HG02610 (cell line): ENCODE data around the gene POTEF.
"Not testable (repeated sequence)": the region's sequence is repeated elsewhere in the genome, so short reads cannot be mapped to it uniquely, and the experiment has no call there.

Source experiments
- ATAC-seq: cut with Tn5 transposase; IDR thresholded peaks from one replicate; pipeline ENCODE4 v1.9.1; 2021; ENCODE audit warnings: mild to moderate bottlenecking, moderate library complexity; ENCODE audit not compliant: unreplicated experiment

Gene POTEF

GRCh38 chr2:130129120-130129829 lies at the start of gene POTEF:
Gene POTEF (minus strand): TSS chr2:130129222. CDS start chr2:130120515, 8,707 bp downstream.
- not testable (repeated sequence) for ATAC-seq

GRCh38 chr2:130174866-130175265 lies 45.8 kb upstream of the POTEF start:
- peak; percentile 82 for ATAC-seq

DNA sequence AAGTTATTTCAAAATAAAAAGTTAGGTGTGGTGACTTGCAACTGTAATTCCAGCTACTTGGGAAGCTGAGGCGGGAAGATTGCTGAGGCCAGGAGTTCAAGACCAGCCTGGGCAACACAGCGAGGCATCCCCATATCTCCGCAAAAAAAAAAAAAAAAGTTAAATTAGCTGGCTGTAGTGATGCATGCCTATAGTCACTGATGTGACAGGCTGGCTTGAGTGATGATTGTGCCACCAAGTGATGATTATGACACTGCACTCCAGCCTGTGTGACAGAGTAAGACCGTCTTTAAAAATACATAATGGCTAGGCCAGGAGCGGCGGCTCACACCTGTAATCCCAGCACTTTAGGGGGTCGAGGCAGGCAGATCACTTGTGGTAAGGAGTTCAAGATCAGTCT lies 40.9 kb upstream of the POTEF start:
- no peak for ATAC-seq

DNA sequence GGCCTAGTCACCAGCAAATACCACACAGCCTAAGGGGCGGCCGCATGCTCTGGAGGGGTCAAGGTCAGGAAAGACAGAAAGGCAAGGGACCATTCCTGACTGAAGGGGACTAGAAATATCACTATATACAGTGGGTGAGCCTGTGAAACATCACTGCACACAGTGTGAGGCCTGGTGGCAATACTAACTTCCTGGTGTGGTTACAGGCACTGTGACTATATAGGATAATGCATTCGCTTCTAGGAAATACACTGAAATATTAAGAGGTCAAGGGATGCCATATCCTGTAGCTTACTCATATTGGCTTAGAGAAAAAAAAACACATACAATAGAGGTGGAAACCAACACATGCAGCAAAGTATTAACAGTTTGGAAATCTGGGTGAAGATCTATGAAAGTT lies 40.1 kb upstream of the POTEF start:
- ATAC-seq = not testable (repeated sequence)

DNA sequence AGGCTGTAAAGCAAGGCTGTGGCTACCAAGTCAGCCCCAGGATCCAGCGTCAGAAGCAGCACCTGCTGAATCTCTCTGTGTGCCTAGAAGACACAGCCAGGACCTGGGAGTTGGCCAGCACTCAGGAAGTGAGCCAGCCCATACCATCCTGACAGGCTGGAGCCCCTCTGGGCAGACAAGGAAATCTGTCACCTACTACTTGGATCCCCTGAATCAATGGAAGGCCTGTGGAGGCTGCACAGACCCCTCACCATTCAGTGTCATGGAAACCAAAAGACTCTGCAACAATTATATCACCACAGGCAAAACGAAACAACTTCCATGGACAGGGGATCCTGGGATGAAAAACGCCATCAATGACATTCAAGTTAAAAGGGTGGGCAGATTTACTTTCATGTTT lies 37.6 kb upstream of the POTEF start:
- not testable (repeated sequence) for ATAC-seq

DNA sequence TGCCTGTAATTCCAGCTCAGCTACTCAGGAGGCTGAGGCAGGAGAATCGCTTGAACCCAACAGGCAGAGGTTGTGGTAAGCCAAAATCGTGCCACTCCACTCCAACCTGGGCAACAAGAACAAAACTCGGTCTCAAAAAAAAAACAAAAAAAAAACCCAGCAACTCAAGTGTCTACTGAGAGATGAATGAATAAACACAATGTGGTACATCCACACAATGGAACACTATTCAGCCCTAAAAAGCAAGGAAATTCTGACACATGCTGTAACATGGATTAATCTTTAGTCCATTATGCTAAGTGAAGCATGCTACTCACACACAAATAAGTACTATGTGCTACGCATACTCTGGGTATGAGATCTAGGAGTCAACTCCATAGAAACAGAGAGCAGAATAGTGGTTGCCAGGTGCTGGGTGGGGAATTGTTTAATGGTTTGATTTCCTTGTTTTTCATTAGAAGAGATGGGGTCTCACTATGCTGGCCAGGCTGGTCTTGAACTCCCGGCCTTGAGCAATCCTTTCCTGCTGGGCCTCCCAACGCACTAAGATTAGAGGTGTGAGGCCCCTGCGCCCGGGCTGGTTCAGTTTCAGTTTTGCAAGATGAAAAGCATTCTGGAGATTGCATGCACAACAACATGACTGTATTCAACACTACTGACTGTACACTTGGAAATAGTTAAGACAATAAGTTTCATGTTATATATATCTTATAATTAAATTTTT lies 36.4 kb upstream of the POTEF start:
- no peak for ATAC-seq

DNA sequence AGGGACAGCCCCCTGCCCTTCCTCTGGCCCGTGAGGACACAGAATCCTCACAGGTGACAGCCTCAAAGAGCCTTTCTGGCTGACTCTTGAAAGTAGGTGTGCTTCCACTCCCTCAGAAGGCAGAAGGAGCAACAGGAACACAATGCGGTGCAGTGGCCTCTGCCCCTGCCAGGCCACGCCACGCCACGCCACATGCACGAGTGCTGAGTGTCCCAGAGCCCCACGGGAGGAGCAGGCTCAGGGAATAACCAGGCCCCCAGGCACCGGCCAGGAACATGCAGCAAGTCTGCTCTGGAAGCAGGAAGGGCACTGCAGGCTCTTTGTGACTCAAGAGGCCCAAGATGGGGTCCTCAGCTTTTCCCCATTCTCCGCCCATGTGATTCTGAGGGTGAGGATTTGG lies 33.9 kb upstream of the POTEF start:
- no peak for ATAC-seq

DNA sequence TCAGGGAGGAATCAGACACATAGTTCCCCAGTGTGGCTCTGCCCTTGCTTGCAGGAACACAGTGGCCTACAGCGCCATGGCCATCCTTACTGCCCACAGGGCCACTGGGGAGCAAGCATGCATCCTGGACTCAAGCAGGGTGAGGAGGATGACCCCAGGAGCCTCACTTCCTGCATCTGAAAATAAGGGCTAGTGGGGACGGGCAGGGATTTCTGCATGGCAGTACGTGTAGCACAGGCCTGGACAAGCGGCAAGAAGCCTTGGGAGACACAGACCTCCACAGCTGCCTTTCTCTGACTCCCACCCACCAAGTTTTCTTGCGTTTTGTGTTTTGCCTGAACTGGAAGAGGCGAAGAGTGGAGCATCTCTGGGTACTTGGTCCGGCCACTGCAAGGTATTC lies 33.5 kb upstream of the POTEF start:
- ATAC-seq = not testable (repeated sequence)

GRCh38 chr2:130160838-130161705 lies 32.0 kb upstream of the POTEF start:
- not testable (repeated sequence) for ATAC-seq

DNA sequence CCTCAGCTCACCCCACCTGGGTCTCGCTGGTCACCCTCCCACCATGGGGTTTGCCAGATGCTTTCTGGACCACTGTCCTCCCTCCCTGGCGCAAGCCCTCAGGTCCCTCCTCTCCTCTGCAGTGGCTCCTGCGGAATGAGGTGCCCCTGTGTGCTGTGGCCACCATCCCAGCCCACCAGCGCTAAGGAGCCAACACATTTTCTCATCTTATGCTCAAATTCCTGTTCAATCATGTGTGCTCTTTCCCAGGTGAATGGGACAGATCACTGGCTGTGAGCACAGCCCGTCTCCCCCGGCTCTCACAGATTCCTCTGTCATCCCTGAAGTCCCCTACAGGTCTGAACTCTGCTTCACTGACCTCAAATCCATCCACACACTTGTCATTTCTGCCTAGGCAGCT lies 31.1 kb upstream of the POTEF start:
- no peak for ATAC-seq

- not testable (repeated sequence) for ATAC-seq
These were observed 30.4 kb upstream of the POTEF start for GRCh38 chr2:130159376-130159775.

GRCh38 chr2:130158631-130159030 lies 29.6 kb upstream of the POTEF start:
- no peak for ATAC-seq

- peak; percentile 88 for ATAC-seq
These were observed 28.9 kb upstream of the POTEF start for GRCh38 chr2:130157825-130158514.

DNA sequence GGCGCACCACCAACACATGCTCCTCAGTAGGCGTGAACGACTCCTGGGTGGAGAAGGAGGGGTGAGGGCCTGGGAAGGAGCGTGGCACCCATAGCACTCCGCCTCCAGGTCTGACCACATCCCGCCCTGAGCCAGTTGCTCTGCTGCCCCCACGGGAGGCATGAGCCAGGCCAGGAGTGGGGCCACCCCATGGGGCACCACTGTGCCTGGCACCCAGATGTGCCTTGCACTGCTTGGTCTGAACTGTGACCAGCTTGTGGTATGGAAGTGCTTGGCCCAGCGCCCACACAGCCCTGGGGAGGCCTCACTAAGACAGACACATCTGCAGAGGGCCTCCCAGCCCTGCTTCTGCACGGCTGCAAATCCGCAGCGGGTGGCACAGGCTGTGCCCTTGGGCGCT lies 28.3 kb upstream of the POTEF start:
- peak; percentile 29 for ATAC-seq

DNA sequence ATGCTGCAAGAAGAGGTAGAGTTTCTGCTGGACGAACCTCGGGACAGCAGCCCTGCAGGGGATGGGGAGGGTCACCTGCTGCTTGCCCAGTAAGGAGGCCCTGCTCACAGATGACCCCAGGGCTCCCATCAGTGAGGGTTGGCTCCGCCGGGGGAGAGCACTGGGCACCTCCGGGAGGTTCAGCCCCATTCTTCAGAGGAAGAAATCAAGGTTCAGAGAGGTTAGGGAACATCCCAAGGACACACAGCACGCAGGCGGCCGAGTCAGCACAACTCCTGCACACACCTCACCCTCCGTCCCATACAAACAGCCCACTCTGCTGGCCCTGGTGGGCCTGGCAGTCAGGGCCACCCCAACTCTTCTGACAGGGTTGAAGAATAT lies 27.6 kb upstream of the POTEF start:
- no peak for ATAC-seq

GRCh38 chr2:130155956-130156623 lies 27.1 kb upstream of the POTEF start:
- ATAC-seq = not testable (repeated sequence)

DNA sequence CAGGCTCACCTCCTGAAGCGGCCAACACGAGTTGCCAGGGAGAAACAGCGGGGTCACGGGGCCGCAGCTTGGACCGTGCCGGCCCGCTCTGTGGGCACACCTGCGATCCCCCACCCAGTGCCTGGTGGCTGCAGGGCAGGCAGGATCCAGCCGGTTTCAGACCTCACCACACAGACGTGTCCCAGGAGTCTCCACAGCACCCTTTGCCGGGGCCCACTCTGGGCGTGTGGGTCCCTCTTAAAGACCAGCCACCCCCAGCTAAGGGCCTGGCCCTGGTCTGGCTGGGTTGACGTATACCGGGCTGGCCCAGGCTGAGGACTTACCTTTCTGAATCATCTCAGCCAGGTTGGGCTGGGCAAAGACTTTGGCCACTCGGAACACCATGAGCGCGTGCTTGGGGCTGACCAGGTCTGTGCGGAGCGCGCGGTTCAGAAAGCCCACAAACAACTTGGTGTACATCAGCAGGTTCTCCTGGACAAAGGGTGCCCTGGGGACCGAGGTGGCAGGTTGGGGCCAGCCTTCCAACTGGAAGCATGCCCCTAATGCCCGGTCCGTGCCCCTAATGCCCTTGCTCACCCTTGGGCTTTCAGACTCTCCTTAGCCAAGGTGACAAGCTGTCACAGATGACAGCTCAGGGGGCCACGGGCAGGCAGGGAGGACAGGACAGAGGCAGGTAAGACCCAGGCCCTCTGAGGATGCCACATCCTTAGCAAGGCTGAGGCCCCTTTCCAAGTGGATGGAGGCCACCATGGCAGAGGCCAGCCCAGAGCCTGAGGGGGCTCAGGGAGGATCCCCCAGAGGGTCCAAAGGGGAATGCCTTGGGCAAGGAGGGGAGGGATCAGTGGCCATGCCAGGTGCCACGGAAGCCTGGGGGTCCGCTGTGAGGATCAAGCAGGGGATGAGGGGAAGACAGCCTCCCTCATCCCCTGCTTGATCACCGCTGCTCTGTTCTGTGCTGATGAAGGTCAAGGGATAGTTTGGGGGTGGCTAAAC lies 26.0 kb upstream of the POTEF start:
- no peak for ATAC-seq

- not testable (repeated sequence) for ATAC-seq
These were observed 25.4 kb upstream of the POTEF start for GRCh38 chr2:130154423-130154770.

- ATAC-seq = not testable (repeated sequence)
These were observed 24.9 kb upstream of the POTEF start for GRCh38 chr2:130153721-130154422.
